Uterus (tissue), 2 donors: ENCODE measurements around the gene ZNF829.

ENCODE experiments used
- CTCF ChIP-seq, 4 experiments: fragments of 200-600 bp in 2 of 4; fragments of 450-650 bp in 2 of 4; sonication (generic) in 2 of 4; IDR thresholded peaks; one replicate each; pipeline ENCODE4 v1.5.1; 2016 to 2019; ENCODE audit warnings: antibody characterized with exemption in 4 of 4, mild to moderate bottlenecking in 2 of 4, moderate library complexity in 1 of 4
- POLR2A ChIP-seq, 2 donors: fragments of 450-650 bp; IDR thresholded peaks; one replicate each; pipeline ENCODE4 v1.6.1; 2016; ENCODE audit warnings: antibody characterized with exemption in 2 of 2, mild to moderate bottlenecking in 1 of 2, moderate library complexity in 1 of 2

DNA sequence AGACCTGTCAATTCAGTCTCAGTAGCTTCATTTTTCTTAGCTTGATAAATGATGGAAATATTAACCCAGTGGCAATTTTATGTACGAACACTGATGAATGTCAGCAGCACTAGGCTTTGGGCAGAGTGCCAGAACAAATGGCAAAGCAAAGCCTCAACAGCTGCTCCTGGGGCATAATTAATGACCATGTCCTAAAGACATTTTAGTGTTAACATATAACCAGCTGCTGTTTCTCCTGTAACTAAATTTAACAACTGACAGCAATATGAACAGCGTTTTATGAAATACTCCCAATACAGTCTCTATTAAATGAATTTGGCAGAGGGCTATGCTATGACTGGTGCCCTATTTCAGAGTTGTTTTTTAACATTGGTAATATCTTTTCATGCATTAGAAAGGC lies 47.2 kb upstream of the ZNF829 start:
- no peak for TF ChIP-seq CTCF (IDR thresholded peaks at IDR 0.05)
- TF ChIP-seq POLR2A (IDR thresholded peaks at IDR 0.05) = no peak
